SU-DHL-6 (cell line): ENCODE results near the gene NKAPL.

Source experiments
- H2AFZ ChIP-seq: fragments of 200-600 bp; sonication (generic); 2 replicates; pipeline ENCODE4 v1.6.1; 2014; ENCODE audit warnings: low read depth, mild to moderate bottlenecking, moderate library complexity, mixed read lengths, antibody characterized with exemption, low read length; ENCODE audit not compliant: severe bottlenecking
- H3F3A ChIP-seq: fragments of 200-600 bp; shearing (Covaris generic); 2 replicates; pipeline ENCODE4 v1.6.0; 2016; ENCODE audit warnings: antibody characterized with exemption, mild to moderate bottlenecking; ENCODE audit not compliant: insufficient read depth
- H3K27ac ChIP-seq: fragments of 200-600 bp; sonication (generic); 2 replicates; pipeline ENCODE4 v1.5.1; 2016; ENCODE audit warnings: low read depth, mild to moderate bottlenecking, low read length, moderate library complexity, mixed read lengths
- H3K27me3 ChIP-seq: fragments of 200-600 bp; sonication (generic), shearing (Covaris generic); 2 replicates; pipeline ENCODE4 v1.6.0; 2014; ENCODE audit warnings: mild to moderate bottlenecking, low read length
- H3K36me3 ChIP-seq: fragments of 200-600 bp; sonication (generic); 2 replicates; pipeline ENCODE4 v1.6.1; 2014; ENCODE audit warnings: mild to moderate bottlenecking, low read length, mixed read lengths
- H3K4me2 ChIP-seq: fragments of 300-600, 200-600 bp; shearing (Covaris generic), sonication (generic); 2 replicates; pipeline ENCODE4 v1.6.0; 2014; ENCODE audit warnings: low read length, low read depth, mild to moderate bottlenecking; ENCODE audit not compliant: poor library complexity, severe bottlenecking
- H3K4me3 ChIP-seq: fragments of 200-600 bp; sonication (generic); 2 replicates; pipeline ENCODE4 v1.5.1; 2014; ENCODE audit warnings: antibody characterized with exemption, low read length, mild to moderate bottlenecking, mixed read lengths; ENCODE audit not compliant: insufficient read depth, poor library complexity, severe bottlenecking
- H3K79me2 ChIP-seq: fragments of 200-600 bp; sonication (generic); 2 replicates; pipeline ENCODE4 v1.6.1; 2014; ENCODE audit warnings: mild to moderate bottlenecking, low read length, moderate library complexity; ENCODE audit not compliant: insufficient read depth
- H3K9ac ChIP-seq: fragments of 200-600 bp; sonication (generic); 2 replicates; pipeline ENCODE4 v1.7.0; 2014; ENCODE audit warnings: mild to moderate bottlenecking, low read length
- H3K9me2 ChIP-seq: fragments of 200-600 bp; sonication (generic); replicated peaks from 2 replicates; pipeline ENCODE4 v1.6.1; 2014; ENCODE audit warnings: low read length; ENCODE audit not compliant: insufficient read depth
- H3K9me3 ChIP-seq: fragments of 200-600 bp; sonication (generic); 2 replicates; pipeline ENCODE4 v1.6.1; 2014; ENCODE audit warnings: low read length, mixed read lengths; ENCODE audit not compliant: insufficient read depth
- H4K20me1 ChIP-seq: fragments of 200-600 bp; sonication (generic); 2 replicates; pipeline ENCODE4 v1.6.1; 2014; ENCODE audit warnings: low read depth, mild to moderate bottlenecking, antibody characterized with exemption, low read length, moderate library complexity, mixed read lengths
- EZH2phosphoT487 ChIP-seq: fragments of 200-600 bp; sonication (generic), shearing (Covaris generic); conservative IDR thresholded peaks from 2 replicates; pipeline ENCODE4 v1.6.1; 2018; ENCODE audit warnings: mild to moderate bottlenecking, antibody characterized with exemption, low read length, moderate library complexity, mixed read lengths
- TF ChIP-seq, protein P1 (sequence below): fragments of 200-600 bp; sonication (generic); IDR thresholded peaks from one replicate; pipeline ENCODE4 v1.5.1; 2017; ENCODE audit warnings: antibody characterized with exemption, mild to moderate bottlenecking, low read length, moderate library complexity; ENCODE audit not compliant: insufficient read depth, poor library complexity, severe bottlenecking

Gene NKAPL

DNA sequence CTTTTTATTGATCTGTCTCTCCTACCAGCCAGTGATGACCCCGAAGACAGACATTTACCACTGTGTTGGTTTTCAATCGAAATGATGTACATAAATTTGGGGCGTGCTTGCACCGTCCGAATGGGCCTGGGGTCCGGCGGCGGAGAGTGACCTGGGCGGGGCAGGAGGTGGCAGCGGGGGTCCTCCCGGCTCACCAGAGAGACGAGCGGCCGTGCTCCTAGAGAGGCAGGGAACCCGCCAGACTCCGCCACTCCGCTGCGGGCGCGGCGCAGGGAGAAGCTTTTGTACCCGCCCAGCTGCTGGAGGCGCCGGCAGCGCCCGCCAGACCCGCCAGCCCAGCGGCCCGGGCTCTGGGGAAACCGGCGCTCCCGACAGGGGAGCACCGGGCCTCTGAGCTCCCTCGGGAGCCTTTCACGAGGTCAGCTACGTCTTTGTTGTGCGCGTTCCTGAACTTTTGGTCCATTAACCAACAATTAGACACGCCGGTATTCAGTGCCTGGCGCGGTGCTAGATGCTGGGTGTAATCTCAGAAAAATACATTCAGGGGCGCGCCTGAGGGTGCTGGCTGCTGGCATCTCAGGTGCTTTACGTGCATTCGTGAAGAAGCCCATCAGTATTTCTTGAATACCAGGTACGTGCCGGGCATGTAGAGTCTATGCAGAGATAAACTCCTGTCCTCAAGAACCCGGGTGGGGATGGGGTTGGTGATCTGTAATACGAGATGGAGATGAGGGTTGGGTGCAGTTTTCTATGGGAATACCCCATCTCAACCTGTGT lies 22.4 kb downstream of the NKAPL start, which contains the start of gene PGBD1:
Gene PGBD1 (plus strand): TSS at position 285 of the 777 bp plus-strand sequence. CDS start 2,242 bp downstream, outside the sequence.
- Histone ChIP-seq H3K4me2 (peak within 1 kb of the TSS; percentile 87), H3F3A (no peaks in the 10 kb centered on the region), H3K9me3 (no peaks in the 10 kb centered on the region), H3K4me3 (peak within 1 kb of the TSS; percentile 64), H3K9ac (peak within 1 kb of the TSS; percentile 61), H4K20me1 (no peaks in the 10 kb centered on the region), H3K27me3 (no peaks in the 10 kb centered on the region), H3K9me2 (no peaks in the 10 kb centered on the region), H3K36me3 (no peaks in the 10 kb centered on the region), H2AFZ (peak within 1 kb of the TSS; percentile 81), H3K27ac (no peak within 1 kb of the TSS), H3K79me2 (no peaks in the 10 kb centered on the region)
- no peak for TF ChIP-seq EZH2phosphoT487
- TF ChIP-seq, protein P1, sequence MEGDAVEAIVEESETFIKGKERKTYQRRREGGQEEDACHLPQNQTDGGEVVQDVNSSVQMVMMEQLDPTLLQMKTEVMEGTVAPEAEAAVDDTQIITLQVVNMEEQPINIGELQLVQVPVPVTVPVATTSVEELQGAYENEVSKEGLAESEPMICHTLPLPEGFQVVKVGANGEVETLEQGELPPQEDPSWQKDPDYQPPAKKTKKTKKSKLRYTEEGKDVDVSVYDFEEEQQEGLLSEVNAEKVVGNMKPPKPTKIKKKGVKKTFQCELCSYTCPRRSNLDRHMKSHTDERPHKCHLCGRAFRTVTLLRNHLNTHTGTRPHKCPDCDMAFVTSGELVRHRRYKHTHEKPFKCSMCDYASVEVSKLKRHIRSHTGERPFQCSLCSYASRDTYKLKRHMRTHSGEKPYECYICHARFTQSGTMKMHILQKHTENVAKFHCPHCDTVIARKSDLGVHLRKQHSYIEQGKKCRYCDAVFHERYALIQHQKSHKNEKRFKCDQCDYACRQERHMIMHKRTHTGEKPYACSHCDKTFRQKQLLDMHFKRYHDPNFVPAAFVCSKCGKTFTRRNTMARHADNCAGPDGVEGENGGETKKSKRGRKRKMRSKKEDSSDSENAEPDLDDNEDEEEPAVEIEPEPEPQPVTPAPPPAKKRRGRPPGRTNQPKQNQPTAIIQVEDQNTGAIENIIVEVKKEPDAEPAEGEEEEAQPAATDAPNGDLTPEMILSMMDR: no peak

DNA sequence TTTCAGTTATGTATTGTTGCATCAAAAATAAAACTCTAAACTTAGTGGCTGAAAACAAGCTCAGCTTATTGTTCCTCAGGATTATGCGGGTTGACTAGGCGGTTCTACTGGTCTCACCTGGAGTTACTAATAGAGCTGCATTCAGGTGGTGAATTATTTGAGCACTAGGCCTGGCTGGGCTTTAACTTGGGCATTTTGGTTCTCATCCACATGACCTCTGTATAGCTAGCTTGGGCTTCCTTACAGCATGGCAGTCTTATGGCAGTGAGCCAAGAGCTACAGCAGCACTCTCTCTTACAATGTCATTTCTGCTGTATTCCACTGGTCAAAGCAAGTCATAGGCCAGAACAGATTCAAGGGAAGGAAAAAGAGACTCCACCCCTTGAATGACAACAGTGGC lies 23.8 kb downstream of the NKAPL start:
- TF ChIP-seq, protein P1: no peak
- no peak for TF ChIP-seq EZH2phosphoT487
- Histone ChIP-seq H3K9me3 (no peaks in the 10 kb centered on the region), H3K4me3 (no peak overlapping the region), H3K27me3 (no peaks in the 10 kb centered on the region), H3K9ac (no peak overlapping the region), H3K4me2 (peak overlapping the region; percentile 87), H4K20me1 (no peaks in the 10 kb centered on the region), H3F3A (no peaks in the 10 kb centered on the region), H3K9me2 (no peaks in the 10 kb centered on the region), H2AFZ (no peak overlapping the region), H3K27ac (no peak overlapping the region), H3K36me3 (peaks cover 9% of the 10 kb centered on the region; the same call in 1 of the 2 replicates), H3K79me2 (no peaks in the 10 kb centered on the region)

DNA sequence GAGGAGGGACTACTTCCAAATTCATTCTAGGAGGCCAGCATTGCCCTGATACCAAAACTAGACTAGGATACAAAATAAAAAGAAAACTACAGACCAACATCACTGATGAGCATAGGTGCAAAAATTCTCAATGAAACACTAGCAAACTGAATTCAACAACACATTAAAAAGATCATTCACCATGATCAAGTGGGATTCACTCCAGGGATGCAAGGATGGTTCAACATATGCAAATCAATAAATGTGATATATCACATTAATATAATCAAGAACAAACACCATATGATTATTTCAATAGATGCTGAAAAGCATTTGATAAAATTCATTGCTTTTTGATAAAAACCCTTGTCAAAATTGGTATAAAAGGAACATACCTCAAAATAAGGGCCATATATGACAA lies 32.5 kb downstream of the NKAPL start:
- TF ChIP-seq, protein P1: no peak
- TF ChIP-seq EZH2phosphoT487: no peak
- Histone ChIP-seq H3K36me3 (peaks cover 12% of the 10 kb centered on the region; the same call in 1 of the 2 replicates), H3K4me2 (no peak overlapping the region), H3K9me2 (no peaks in the 10 kb centered on the region), H2AFZ (no peak overlapping the region), H3F3A (no peaks in the 10 kb centered on the region), H3K9ac (no peak overlapping the region), H3K27ac (no peak overlapping the region), H3K9me3 (no peaks in the 10 kb centered on the region), H3K4me3 (no peak overlapping the region), H3K79me2 (no peaks in the 10 kb centered on the region), H4K20me1 (no peaks in the 10 kb centered on the region), H3K27me3 (no peaks in the 10 kb centered on the region)
